CD4-positive, CD25-positive, alpha-beta regulatory T cell (primary cell): Measurements from ENCODE around the gene SSRP1. TPM values are rescaled to one million over a fixed set of nuclear protein-coding genes. Genes with fewer than 3 reads are reported as not detected.

Source experiments
- ATAC-seq, 2 donors: fragments of 150-1000 bp; cut with Tn5 transposase; one replicate each; pipeline ENCODE4 v1.10.0; 2021; ENCODE audit warnings: low read depth in 2 of 2, moderate number of reproducible peaks in 2 of 2, moderate library complexity in 1 of 2
- DNase-seq, 3 donors: peaks; one replicate each; pipeline versions ENCODE4 v3.0.0 to v3.0.0-alpha.2; 2012 to 2022; ENCODE audit warnings: mixed read lengths in 1 of 3
- H3K27ac ChIP-seq: one replicate; pipeline ENCODE4 v1.7.0; 2013; ENCODE audit warnings: mild to moderate bottlenecking, low read length; ENCODE audit not compliant: insufficient read depth, poor library complexity, severe bottlenecking
- H3K27me3 ChIP-seq: one replicate; pipeline ENCODE4 v1.7.0; 2013; ENCODE audit warnings: low read length; ENCODE audit not compliant: control insufficient read depth, insufficient read depth
- H3K36me3 ChIP-seq: one replicate; pipeline ENCODE4 v1.7.0; 2013; ENCODE audit warnings: mild to moderate bottlenecking, low read length, moderate library complexity; ENCODE audit not compliant: control insufficient read depth, insufficient read depth
- H3K4me1 ChIP-seq: 2 replicates; pipeline ENCODE4 v1.7.0; 2013; ENCODE audit warnings: mild to moderate bottlenecking, low read length; ENCODE audit not compliant: insufficient read depth, control insufficient read depth, poor library complexity, severe bottlenecking
- H3K4me3 ChIP-seq: one replicate; pipeline ENCODE4 v1.7.0; 2013; ENCODE audit warnings: low read depth, mild to moderate bottlenecking, low read length, moderate library complexity
- H3K9me3 ChIP-seq, 2 experiments: 1 replicate in 1 of 2; 2 replicates in 1 of 2; pipeline ENCODE4 v1.7.0; 2013; ENCODE audit warnings: low read length in 2 of 2, mild to moderate bottlenecking in 1 of 2, moderate library complexity in 1 of 2; ENCODE audit not compliant: control insufficient read depth in 2 of 2
- H3K27ac Mint-ChIP-seq, 3 donors: one replicate each; pipeline ENCODE4 v1.8.0; 2020 to 2022; ENCODE audit warnings: mild to moderate bottlenecking in 3 of 3, mixed read lengths in 3 of 3, moderate library complexity in 2 of 3
- H3K27me3 Mint-ChIP-seq: one replicate; pipeline ENCODE4 v1.8.0; 2022; ENCODE audit warnings: mild to moderate bottlenecking, mixed read lengths
- H3K36me3 Mint-ChIP-seq: one replicate; pipeline ENCODE4 v1.8.0; 2020; ENCODE audit warnings: mixed read lengths
- H3K4me1 Mint-ChIP-seq, 4 donors: one replicate each; pipeline ENCODE4 v1.8.0; 2020 to 2022; ENCODE audit warnings: mixed read lengths in 4 of 4, mild to moderate bottlenecking in 1 of 4
- H3K4me3 Mint-ChIP-seq, 4 donors: one replicate each; pipeline ENCODE4 v1.8.0; 2020 to 2022; ENCODE audit warnings: mild to moderate bottlenecking in 4 of 4, mixed read lengths in 4 of 4, moderate library complexity in 3 of 4
- H3K9me3 Mint-ChIP-seq, 7 donors: one replicate each; pipeline ENCODE4 v1.8.0; 2020 to 2022; ENCODE audit warnings: mixed read lengths in 7 of 7, mild to moderate bottlenecking in 3 of 7, moderate library complexity in 2 of 7
- polyA plus RNA-seq, 4 donors: library from polyadenylated mRNA; unstranded; fragments of 300-500 nt; fragmentation: Illumina TruSeq; gene quantifications; one replicate each; pipeline ENCODE4 v1.2.3, GENCODE V29; 2021
- total RNA-seq: library from RNA; stranded (reverse); gene quantifications from one replicate; pipeline ENCODE4 v1.2.3, GENCODE V29; 2022

Gene SSRP1
- total and polyA plus RNA-seq, 5 donors from 2014 or later = 20.5 to 54.6 (median 28.9) TPM

- Mint-ChIP-seq H3K4me3 (no peak overlapping the region), H3K9me3 (no peaks in the 10 kb centered on the region), H3K27me3 (peaks cover 11% of the 10 kb centered on the region), H3K36me3 (no peaks in the 10 kb centered on the region), H3K27ac (no peak overlapping the region), H3K4me1 (no peaks in the 10 kb centered on the region)
- H3K27ac ChIP-seq = no peak overlapping the region
- H3K27me3 ChIP-seq = peaks cover 2% of the 10 kb centered on the region
- no peak overlapping the region for H3K4me3 ChIP-seq
- H3K4me1 ChIP-seq = no peaks in the 10 kb centered on the region
- no peaks in the 10 kb centered on the region for H3K9me3 ChIP-seq
- DNase-seq (no peak), ATAC-seq (no peak)
- H3K36me3 ChIP-seq = no peaks in the 10 kb centered on the region
Measured at GRCh38 chr11:57358543-57358961, 22.9 kb upstream of the SSRP1 start.

- no peaks in the 10 kb centered on the region for H3K4me1 Mint-ChIP-seq
Measured at GRCh38 chr11:57357856-57358255, 22.2 kb upstream of the SSRP1 start.

GRCh38 chr11:57357310-57357709 is 21.6 kb upstream of the SSRP1 start:
- H3K9me3 ChIP-seq = no peaks in the 10 kb centered on the region
- no peaks in the 10 kb centered on the region for H3K36me3 ChIP-seq
- H3K4me1 ChIP-seq = no peaks in the 10 kb centered on the region
- no peaks in the 10 kb centered on the region for H3K4me1 Mint-ChIP-seq
- peaks cover 2% of the 10 kb centered on the region for H3K27me3 ChIP-seq
- H3K27ac Mint-ChIP-seq = peak overlapping the region in 1 of 3 donors; percentile 5
- no peaks in the 10 kb centered on the region for H3K9me3 Mint-ChIP-seq
- no peaks in the 10 kb centered on the region for H3K36me3 Mint-ChIP-seq
- no peak overlapping the region for H3K27ac ChIP-seq
- H3K27me3 Mint-ChIP-seq = peaks cover 11% of the 10 kb centered on the region
- DNase-seq (no peak), ATAC-seq (no peak)
- H3K4me3 ChIP-seq = no peak overlapping the region
- H3K4me3 Mint-ChIP-seq = no peak overlapping the region

More at GRCh38 chr11:57357856-57358255, 22.2 kb upstream of the SSRP1 start:
- no peak for DNase-seq
- Histone ChIP-seq H3K4me3 (no peak overlapping the region), H3K27me3 (peaks cover 2% of the 10 kb centered on the region), H3K4me1 (no peaks in the 10 kb centered on the region), H3K9me3 (no peaks in the 10 kb centered on the region), H3K27ac (no peak overlapping the region), H3K36me3 (no peaks in the 10 kb centered on the region)
- peak overlapping the region in 1 of 3 donors; percentile 5 for H3K27ac Mint-ChIP-seq
- no peaks in the 10 kb centered on the region for H3K9me3 Mint-ChIP-seq
- H3K27me3 Mint-ChIP-seq = peaks cover 11% of the 10 kb centered on the region
- H3K36me3 Mint-ChIP-seq = no peaks in the 10 kb centered on the region
- H3K4me3 Mint-ChIP-seq = no peak overlapping the region
- ATAC-seq = no peak

GRCh38 chr11:57356268-57356667 is 20.6 kb upstream of the SSRP1 start:
- DNase-seq (no peak), ATAC-seq (no peak)
- H3K9me3 ChIP-seq = peaks cover 0 to 3% of the 10 kb centered on the region in 2 experiments
- peaks cover 2% of the 10 kb centered on the region for H3K27me3 ChIP-seq
- Mint-ChIP-seq H3K27ac (peak overlapping the region in 1 of 3 donors; percentile 30), H3K4me1 (no peaks in the 10 kb centered on the region), H3K27me3 (peaks cover 11% of the 10 kb centered on the region), H3K4me3 (no peak overlapping the region), H3K9me3 (peaks cover 0 to 2% (median 0%) of the 10 kb centered on the region in 7 donors), H3K36me3 (no peaks in the 10 kb centered on the region)
- no peak overlapping the region for H3K27ac ChIP-seq
- no peak overlapping the region for H3K4me3 ChIP-seq
- no peaks in the 10 kb centered on the region for H3K4me1 ChIP-seq
- H3K36me3 ChIP-seq = no peaks in the 10 kb centered on the region

- Histone ChIP-seq H3K36me3 (no peaks in the 10 kb centered on the region), H3K4me1 (peaks cover 4% of the 10 kb centered on the region), H3K27me3 (peaks cover 2% of the 10 kb centered on the region), H3K9me3 (peaks cover 0 to 3% of the 10 kb centered on the region in 2 experiments), H3K4me3 (no peak overlapping the region), H3K27ac (no peak overlapping the region)
- Mint-ChIP-seq H3K4me1 (peaks cover 0 to 3% (median 1%) of the 10 kb centered on the region in 4 donors), H3K36me3 (no peaks in the 10 kb centered on the region), H3K27ac (no peak overlapping the region), H3K4me3 (no peak overlapping the region), H3K9me3 (peaks cover 0 to 2% (median 0%) of the 10 kb centered on the region in 7 donors), H3K27me3 (peaks cover 14% of the 10 kb centered on the region)
- no peak for DNase-seq
- peak in 1 of 2 donors; percentile 12 for ATAC-seq
Measured at GRCh38 chr11:57354699-57355098, 19.0 kb upstream of the SSRP1 start.

GRCh38 chr11:57353852-57354251 is 18.2 kb upstream of the SSRP1 start:
- H3K9me3 ChIP-seq = peaks cover 0 to 3% of the 10 kb centered on the region in 2 experiments
- H3K27ac ChIP-seq = no peak overlapping the region
- H3K4me3 ChIP-seq = no peak overlapping the region
- ATAC-seq (no peak), DNase-seq (no peak)
- H3K4me1 ChIP-seq = peaks cover 4% of the 10 kb centered on the region
- Mint-ChIP-seq H3K4me3 (no peak overlapping the region), H3K36me3 (no peaks in the 10 kb centered on the region), H3K27me3 (peaks cover 16% of the 10 kb centered on the region), H3K4me1 (peaks cover 0 to 4% (median 1%) of the 10 kb centered on the region in 4 donors), H3K27ac (peak overlapping the region in 1 of 3 donors; percentile 27), H3K9me3 (peaks cover 0 to 2% (median 0%) of the 10 kb centered on the region in 7 donors)
- no peaks in the 10 kb centered on the region for H3K36me3 ChIP-seq
- peaks cover 2% of the 10 kb centered on the region for H3K27me3 ChIP-seq

GRCh38 chr11:57353446-57353845 is 17.8 kb upstream of the SSRP1 start:
- no peak overlapping the region for H3K4me3 Mint-ChIP-seq
- Histone ChIP-seq H3K27ac (no peak overlapping the region), H3K4me1 (peaks cover 4% of the 10 kb centered on the region), H3K27me3 (peaks cover 2% of the 10 kb centered on the region), H3K36me3 (no peaks in the 10 kb centered on the region), H3K4me3 (no peak overlapping the region), H3K9me3 (peaks cover 0 to 3% of the 10 kb centered on the region in 2 experiments)
- no peak for DNase-seq
- H3K36me3 Mint-ChIP-seq = no peaks in the 10 kb centered on the region
- H3K4me1 Mint-ChIP-seq = peaks cover 0 to 4% (median 1%) of the 10 kb centered on the region in 4 donors
- peak overlapping the region in 1 of 3 donors; percentile 27 for H3K27ac Mint-ChIP-seq
- peaks cover 0 to 2% (median 0%) of the 10 kb centered on the region in 7 donors for H3K9me3 Mint-ChIP-seq
- H3K27me3 Mint-ChIP-seq = peaks cover 16% of the 10 kb centered on the region
- no peak for ATAC-seq

GRCh38 chr11:57353036-57353435 is 17.3 kb upstream of the SSRP1 start:
- H3K36me3 Mint-ChIP-seq = no peaks in the 10 kb centered on the region
- peaks cover 0 to 2% (median 0%) of the 10 kb centered on the region in 7 donors for H3K9me3 Mint-ChIP-seq

More at GRCh38 chr11:57353036-57353435, 17.3 kb upstream of the SSRP1 start:
- Mint-ChIP-seq H3K27me3 (peaks cover 16% of the 10 kb centered on the region), H3K4me1 (peaks cover 0 to 4% (median 1%) of the 10 kb centered on the region in 4 donors), H3K4me3 (no peak overlapping the region), H3K27ac (no peak overlapping the region)
- Histone ChIP-seq H3K4me3 (no peak overlapping the region), H3K4me1 (peaks cover 4% of the 10 kb centered on the region), H3K27me3 (peaks cover under 1% of the 10 kb centered on the region), H3K27ac (no peak overlapping the region), H3K9me3 (peaks cover 0 to 3% of the 10 kb centered on the region in 2 experiments), H3K36me3 (no peaks in the 10 kb centered on the region)
- ATAC-seq (no peak), DNase-seq (no peak)
